Measurements from ENCODE around the gene TBL1X.
"Not testable (repeated sequence)": the region's sequence is repeated elsewhere in the genome, so short reads cannot be mapped to it uniquely, and the experiment has no call there.

The TBL1X gene

GRCh38 chrX:9464435-9465371 is at the start of gene TBL1X:
Gene TBL1X, plus strand, starts transcription at chrX:9465058. Its CDS starts 188,529 bp downstream, at chrX:9653587.
- DNase-seq, result peak in 1 of 2 experiments; percentile 47

- no peak for DNase-seq
Observed at GRCh38 chrX:9416562-9417348, 48.1 kb upstream of the TBL1X start.

GRCh38 chrX:9418262-9418661 is 46.6 kb upstream of the TBL1X start:
- DNase-seq, result no peak

- DNase-seq, result peak; percentile 24 to 55
Observed at GRCh38 chrX:9420275-9421265, 44.3 kb upstream of the TBL1X start.

GRCh38 chrX:9429767-9430166 is 35.1 kb upstream of the TBL1X start:
- DNase-seq, result no peak

GRCh38 chrX:9430346-9430921 is 34.4 kb upstream of the TBL1X start:
- no peak for DNase-seq

GRCh38 chrX:9431281-9431680 is 33.6 kb upstream of the TBL1X start:
- no peak for DNase-seq

- no peak for DNase-seq
Observed at GRCh38 chrX:9433596-9433995, 31.3 kb upstream of the TBL1X start.

GRCh38 chrX:9434051-9434550 is 30.8 kb upstream of the TBL1X start:
- DNase-seq, result no peak

GRCh38 chrX:9435086-9435485 is 29.8 kb upstream of the TBL1X start:
- DNase-seq, result not testable (repeated sequence)

GRCh38 chrX:9436812-9437211 is 28.0 kb upstream of the TBL1X start:
- no peak for DNase-seq

GRCh38 chrX:9438933-9439494 is 25.8 kb upstream of the TBL1X start:
- no peak for DNase-seq

- DNase-seq, result no peak
Observed at GRCh38 chrX:9440116-9440844, 24.6 kb upstream of the TBL1X start.

GRCh38 chrX:9442056-9442455 is 22.8 kb upstream of the TBL1X start:
- DNase-seq, result no peak

- DNase-seq, result no peak
Observed at GRCh38 chrX:9443327-9443726, 21.5 kb upstream of the TBL1X start.

GRCh38 chrX:9447906-9448305 is 17.0 kb upstream of the TBL1X start:
- no peak for DNase-seq

GRCh38 chrX:9456250-9457074 is 8.4 kb upstream of the TBL1X start:
- DNase-seq, result no peak

GRCh38 chrX:9458034-9458433 is 6.8 kb upstream of the TBL1X start:
- not testable (repeated sequence) for DNase-seq

- peak in 1 of 2 experiments; percentile 47 for DNase-seq
Observed at GRCh38 chrX:9458516-9459078, 6.3 kb upstream of the TBL1X start.
